Ectodermal cell (in vitro differentiated cells): ENCODE results near the gene SPAG9.
"Not testable (repeated sequence)": the region's sequence is repeated elsewhere in the genome, so short reads cannot be mapped to it uniquely, and the experiment has no call there.

Experiments
- H3K27ac ChIP-seq: 2 replicates; pipeline ENCODE4 v1.7.0; 2013; ENCODE audit warnings: mild to moderate bottlenecking, low read depth, low read length; ENCODE audit not compliant: insufficient read depth, poor library complexity, severe bottlenecking
- H3K27me3 ChIP-seq: 2 replicates; pipeline ENCODE4 v1.7.0; 2013; ENCODE audit warnings: mild to moderate bottlenecking, low read length; ENCODE audit not compliant: insufficient read depth, control insufficient read depth, poor library complexity, severe bottlenecking
- H3K36me3 ChIP-seq: one replicate; pipeline ENCODE4 v1.7.0; 2013; ENCODE audit warnings: low read length; ENCODE audit not compliant: control insufficient read depth, insufficient read depth
- H3K4me1 ChIP-seq: one replicate; pipeline ENCODE4 v1.7.0; 2013; ENCODE audit warnings: low read length; ENCODE audit not compliant: control insufficient read depth, insufficient read depth
- H3K4me3 ChIP-seq: 2 replicates; pipeline ENCODE4 v1.7.0; 2013; ENCODE audit warnings: low read depth, low read length, control low read depth; ENCODE audit not compliant: insufficient read depth
- H3K9me3 ChIP-seq: 2 replicates; pipeline ENCODE4 v1.7.0; 2013; ENCODE audit warnings: mild to moderate bottlenecking, low read length, moderate library complexity; ENCODE audit not compliant: control insufficient read depth
- WGBS, 2 experiments: methylation state at CpG; one replicate each; pipeline ENCODE4 v1.1.7; 2013; ENCODE audit warnings: missing lambda C conversion rate in 2 of 2; 5-methylcytosine and 5-hydroxymethylcytosine counted together

Gene SPAG9

DNA sequence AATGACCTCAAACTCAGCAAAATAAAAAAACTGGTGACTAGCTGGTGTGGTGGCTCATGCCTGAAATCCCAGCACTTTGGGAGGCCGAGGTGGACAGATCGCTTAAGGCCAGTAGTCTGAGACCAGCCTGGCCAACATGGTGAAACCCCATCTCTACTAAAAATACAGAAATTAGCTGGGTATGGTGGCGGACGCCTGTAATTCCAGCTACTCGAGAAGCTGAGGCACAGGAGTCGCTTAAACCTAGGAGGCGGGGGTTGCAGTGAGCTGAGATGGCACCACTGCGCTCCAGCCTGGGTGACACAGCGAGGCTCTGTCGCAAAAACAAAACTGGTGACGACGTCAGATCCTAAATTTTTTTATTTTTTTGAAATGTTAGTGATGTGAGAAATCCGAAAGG lies 172.0 kb downstream of the SPAG9 start:
- Histone ChIP-seq H3K4me3 (no peak overlapping the region), H3K36me3 (no peaks in the 10 kb centered on the region), H3K9me3 (no peaks in the 10 kb centered on the region), H3K27ac (no peak overlapping the region), H3K4me1 (peaks cover 13% of the 10 kb centered on the region), H3K27me3 (peaks cover 16% of the 10 kb centered on the region)
- WGBS, 2 experiments = 91% methylated on average over 13 of the region's 13 CpGs

DNA sequence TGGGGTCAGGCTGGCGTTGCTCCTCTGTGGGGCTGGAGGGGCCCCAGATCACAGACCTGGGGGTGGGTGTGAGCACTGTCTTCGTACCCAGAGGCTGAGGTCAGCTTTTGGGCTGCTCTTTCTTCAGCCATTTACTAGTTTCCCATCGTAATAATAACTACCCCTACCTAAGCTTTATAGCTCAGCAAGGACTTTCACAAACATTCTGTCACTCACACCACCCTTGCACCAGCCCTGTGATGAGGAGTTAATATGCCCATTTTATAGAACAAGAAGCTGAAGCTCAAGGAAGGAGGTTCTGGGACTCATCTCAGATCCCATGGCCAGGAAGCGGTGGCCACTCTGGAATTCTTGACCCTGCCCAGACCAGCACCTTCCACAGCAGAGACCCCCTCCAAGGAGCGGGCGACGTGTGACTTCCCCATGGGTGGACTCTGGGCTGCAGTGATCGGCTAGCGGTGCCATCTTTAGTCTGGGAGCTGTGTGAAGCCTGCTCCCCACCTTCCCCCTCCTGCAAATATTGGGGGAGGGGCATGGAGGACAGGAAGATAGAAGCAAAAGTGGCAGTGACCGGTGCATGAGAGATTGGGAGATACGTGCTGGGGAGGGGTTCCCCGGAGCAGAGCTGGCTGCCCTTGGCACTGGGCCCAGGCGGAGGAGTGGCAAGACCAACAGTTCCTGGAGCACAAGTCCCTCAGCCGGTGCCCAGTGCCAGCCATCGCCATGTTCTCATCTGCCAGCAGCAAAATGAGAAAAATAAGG lies 172.7 kb downstream of the SPAG9 start:
- H3K9me3 ChIP-seq = no peaks in the 10 kb centered on the region
- peaks cover 11% of the 10 kb centered on the region for H3K4me1 ChIP-seq
- H3K4me3 ChIP-seq = no peak overlapping the region
- H3K27ac ChIP-seq = no peak overlapping the region
- H3K27me3 ChIP-seq = peaks cover 24% of the 10 kb centered on the region
- H3K36me3 ChIP-seq = no peaks in the 10 kb centered on the region
- 94 to 95% methylated on average over 15 of the region's 15 CpGs for WGBS, 2 experiments

DNA sequence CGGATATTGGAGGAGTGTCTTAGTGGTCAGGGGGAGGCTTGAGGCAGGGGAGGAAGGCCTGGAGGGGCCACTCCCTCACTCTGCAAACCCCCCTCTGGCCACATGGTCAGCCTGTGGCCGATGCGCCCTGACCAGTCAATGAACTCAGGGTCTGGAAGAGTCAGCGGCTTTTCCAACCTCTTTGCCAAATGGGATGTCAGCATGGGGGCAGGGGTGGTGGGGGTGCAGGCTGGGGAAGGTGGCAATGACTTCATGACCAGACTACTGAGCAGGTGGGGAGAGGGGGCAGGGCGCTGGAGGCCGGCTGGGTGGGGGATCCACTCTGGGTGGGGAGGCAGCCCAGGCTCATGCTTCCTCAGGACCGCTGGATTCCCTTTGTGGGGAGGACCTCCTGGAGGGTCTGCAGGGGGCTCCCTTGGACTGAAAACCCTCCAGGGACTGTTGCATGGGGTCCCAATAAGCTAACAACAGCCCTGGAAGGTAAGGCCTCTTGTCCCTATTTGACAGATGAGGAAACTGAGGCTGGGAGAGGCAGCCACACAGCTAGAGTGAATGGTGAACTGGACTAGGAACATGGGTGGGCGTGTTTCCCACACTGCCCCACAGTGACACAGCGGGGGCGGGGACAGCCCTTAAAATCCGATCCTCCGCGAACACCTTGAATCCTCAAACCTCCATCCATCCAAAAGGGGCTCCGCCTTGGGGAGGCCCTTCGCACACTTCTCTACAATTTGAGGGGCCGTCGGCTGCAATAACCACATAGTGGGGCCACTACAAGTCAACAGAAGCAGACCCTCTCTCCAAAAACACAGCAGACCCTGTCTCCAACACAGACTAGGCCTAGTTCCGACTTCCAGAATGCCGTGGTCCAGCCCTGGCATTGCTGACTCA lies 173.5 kb downstream of the SPAG9 start:
- H3K4me3 ChIP-seq = no peak overlapping the region
- peaks cover 27% of the 10 kb centered on the region for H3K27me3 ChIP-seq
- WGBS, 2 experiments = 90 to 91% methylated on average over 19 of the region's 19 CpGs
- peaks cover 11% of the 10 kb centered on the region for H3K4me1 ChIP-seq
- H3K9me3 ChIP-seq = no peaks in the 10 kb centered on the region
- no peak overlapping the region for H3K27ac ChIP-seq
- H3K36me3 ChIP-seq = no peaks in the 10 kb centered on the region

DNA sequence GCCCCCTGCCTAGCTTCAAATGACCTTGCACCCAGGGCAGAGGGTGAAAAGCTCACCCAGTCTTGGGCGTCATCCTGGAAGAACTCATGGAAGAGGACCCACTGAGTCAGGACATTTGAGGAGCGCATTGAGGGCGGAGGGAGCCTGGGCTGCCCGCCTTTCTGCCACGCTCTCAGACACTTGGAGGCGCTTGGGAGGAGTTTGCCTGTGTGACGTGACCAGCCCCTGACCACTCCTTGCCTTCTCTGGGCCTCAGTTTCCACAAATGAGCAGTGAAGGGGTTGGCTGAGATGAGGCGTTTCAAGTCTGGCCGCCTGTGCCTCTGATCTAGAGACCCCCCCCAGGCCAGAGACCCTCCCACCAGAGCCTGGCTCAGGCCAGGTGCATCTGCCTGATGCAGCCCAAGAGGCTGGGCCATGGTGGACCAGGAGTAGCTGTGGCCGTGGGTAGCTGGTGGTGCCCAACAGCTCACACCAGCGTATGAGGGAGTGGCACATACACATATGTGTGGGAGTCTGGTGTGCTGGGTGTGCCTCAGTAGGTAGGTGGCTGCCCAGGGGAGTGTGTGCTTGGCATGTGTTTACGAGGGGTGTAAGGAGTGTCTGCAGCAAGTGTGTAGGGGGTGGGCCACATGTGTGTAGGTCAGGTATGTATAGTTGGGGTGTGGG lies 174.3 kb downstream of the SPAG9 start:
- WGBS, 2 experiments = 94 to 96% methylated on average over 12 of the region's 12 CpGs
- peaks cover 27% of the 10 kb centered on the region for H3K27me3 ChIP-seq
- H3K9me3 ChIP-seq = no peaks in the 10 kb centered on the region
- H3K4me3 ChIP-seq = no peak overlapping the region
- no peak overlapping the region for H3K27ac ChIP-seq
- peaks cover 11% of the 10 kb centered on the region for H3K4me1 ChIP-seq
- H3K36me3 ChIP-seq = no peaks in the 10 kb centered on the region

DNA sequence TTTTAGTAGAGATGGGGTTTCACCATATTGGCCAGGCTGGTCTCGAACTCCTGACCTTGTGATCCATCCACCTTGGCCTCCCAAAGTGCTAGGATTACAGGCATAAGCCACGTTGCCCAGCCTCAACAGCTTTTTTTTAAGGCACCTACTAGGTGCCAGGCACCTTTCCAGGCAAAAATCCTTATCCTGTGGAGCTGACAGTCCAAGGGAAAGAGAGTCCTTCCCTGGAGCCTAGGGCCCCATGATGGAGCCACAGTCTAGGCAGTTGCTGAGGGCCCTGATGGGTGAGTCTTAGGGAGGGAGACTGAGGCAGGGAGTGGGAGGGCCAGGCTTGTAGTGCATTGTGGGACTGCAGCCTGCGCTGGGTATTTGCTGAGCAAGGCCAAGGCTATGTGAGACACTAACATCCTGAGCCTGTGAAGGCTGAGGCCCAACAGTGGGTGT lies 174.9 kb downstream of the SPAG9 start:
- WGBS, 2 experiments = 87 to 93% methylated on average over 3 of the region's 3 CpGs
- Histone ChIP-seq H3K4me3 (no peak overlapping the region), H3K27ac (no peak overlapping the region), H3K27me3 (peaks cover 27% of the 10 kb centered on the region), H3K4me1 (peaks cover 11% of the 10 kb centered on the region), H3K36me3 (no peaks in the 10 kb centered on the region), H3K9me3 (no peaks in the 10 kb centered on the region)

DNA sequence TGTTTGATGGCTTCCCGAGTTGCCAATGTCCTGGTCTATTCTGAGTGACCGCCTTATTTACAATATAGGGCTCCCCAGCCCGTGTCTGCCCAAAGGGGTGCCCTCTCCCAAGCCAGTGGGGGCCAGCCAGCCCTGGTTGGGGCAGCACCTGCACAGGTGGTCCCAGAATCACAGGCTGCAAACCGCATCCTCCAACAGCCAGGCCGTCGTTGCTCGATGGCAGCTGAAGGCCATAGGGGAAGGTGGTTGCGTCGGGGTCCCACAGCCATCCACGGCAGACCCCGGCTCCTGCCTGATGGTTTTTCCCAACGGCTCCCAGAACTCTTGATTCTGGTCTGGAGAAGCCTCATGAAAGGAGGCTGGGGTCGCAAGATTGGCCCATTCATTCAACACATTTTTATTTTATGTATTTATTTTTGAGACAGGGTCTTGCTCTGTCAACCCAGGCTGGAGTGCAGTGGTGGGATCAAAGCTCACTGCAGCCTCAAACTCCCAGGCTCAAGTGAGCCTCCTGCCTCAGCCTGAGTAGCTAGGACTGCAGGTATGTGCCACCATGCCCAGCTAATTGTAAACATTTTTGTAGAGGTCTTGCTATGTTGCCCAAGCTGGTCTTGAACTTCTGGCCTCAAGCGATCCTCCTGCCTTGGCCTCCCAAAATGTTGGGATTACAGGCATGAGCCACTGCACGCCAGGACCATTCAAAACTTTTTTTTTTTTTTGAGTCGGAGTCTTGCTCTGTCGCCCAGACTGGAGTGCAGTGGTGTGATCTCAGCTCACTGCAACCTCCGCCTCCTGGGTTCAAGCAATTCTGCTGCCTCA lies 175.6 kb downstream of the SPAG9 start:
- Histone ChIP-seq H3K27ac (no peak overlapping the region), H3K4me1 (peaks cover 11% of the 10 kb centered on the region), H3K9me3 (no peaks in the 10 kb centered on the region), H3K4me3 (peak overlapping the region; percentile 25), H3K27me3 (peaks cover 27% of the 10 kb centered on the region), H3K36me3 (no peaks in the 10 kb centered on the region)
- 64% methylated on average over 18 of the region's 18 CpGs for WGBS, 2 experiments

DNA sequence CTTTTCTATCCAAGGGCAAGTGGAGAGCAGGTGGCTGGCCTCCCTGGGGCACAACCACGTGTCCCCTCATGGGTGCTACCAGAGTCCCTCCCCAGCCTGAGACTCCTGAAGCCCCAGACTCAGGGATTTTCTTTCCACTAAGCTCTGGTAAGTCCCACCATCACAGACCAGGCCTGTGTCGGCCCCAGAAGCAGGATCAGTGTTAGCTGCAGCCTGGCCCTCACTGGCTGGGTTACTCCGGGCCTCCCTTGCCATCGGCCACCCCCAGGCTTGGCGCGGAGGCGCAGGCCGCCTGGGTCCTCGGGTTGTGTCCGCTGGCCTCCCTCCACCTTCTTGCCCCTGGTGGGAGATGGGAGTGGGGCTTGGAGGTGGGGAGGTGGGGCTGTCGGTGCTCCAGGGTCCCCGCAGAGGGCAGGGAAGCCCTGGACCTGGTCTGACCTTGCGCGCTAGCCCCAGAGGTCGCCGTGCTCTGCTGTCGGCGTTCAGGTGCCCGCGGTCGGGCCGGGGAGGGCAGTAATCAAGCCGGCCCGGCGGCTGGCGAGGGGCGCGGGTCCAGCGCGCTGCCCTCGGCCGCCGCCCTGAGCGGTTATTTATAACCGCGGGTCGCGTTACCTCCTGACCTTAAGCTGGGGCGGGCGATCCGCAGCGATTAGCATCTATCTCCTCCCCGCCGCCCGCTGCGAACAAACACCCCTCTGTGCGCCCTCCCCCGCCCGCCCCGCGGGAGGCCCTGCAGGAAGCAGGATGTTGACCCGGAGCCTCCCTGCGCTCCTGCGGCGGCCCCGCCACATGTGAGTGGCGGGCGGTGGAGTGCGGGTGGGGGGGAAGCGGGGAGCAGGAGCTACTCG lies 176.4 kb downstream of the SPAG9 start:
- peak overlapping the region; percentile 25 for H3K4me3 ChIP-seq
- no peak overlapping the region for H3K27ac ChIP-seq
- H3K9me3 ChIP-seq = no peaks in the 10 kb centered on the region
- WGBS, 2 experiments = 6% methylated on average over 61 of the region's 61 CpGs
- H3K27me3 ChIP-seq = peaks cover 27% of the 10 kb centered on the region
- peaks cover 2% of the 10 kb centered on the region for H3K4me1 ChIP-seq
- no peaks in the 10 kb centered on the region for H3K36me3 ChIP-seq

DNA sequence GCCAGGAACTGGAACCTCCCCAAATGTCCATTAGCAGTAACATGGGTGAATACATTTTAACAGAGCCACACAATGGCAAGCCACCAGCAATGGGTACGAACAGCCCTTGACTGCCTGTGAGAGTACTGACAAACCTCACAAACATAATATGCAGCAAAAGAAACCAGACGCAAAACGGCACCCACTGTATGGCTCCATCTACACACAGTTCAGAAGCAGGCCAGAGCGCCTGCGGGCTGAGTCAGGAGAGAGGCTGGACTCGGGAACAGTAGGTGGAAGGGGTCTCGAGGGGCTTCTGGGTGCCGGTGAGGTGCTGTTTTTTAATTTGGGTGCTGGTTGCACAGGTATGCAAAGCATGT lies 177.1 kb downstream of the SPAG9 start:
- Histone ChIP-seq H3K4me3 (no peak overlapping the region), H3K27ac (no peak overlapping the region), H3K36me3 (no peaks in the 10 kb centered on the region), H3K9me3 (no peaks in the 10 kb centered on the region), H3K4me1 (no peaks in the 10 kb centered on the region), H3K27me3 (peaks cover 27% of the 10 kb centered on the region)
- WGBS, 2 experiments = 90 to 91% methylated on average over 8 of the region's 8 CpGs

DNA sequence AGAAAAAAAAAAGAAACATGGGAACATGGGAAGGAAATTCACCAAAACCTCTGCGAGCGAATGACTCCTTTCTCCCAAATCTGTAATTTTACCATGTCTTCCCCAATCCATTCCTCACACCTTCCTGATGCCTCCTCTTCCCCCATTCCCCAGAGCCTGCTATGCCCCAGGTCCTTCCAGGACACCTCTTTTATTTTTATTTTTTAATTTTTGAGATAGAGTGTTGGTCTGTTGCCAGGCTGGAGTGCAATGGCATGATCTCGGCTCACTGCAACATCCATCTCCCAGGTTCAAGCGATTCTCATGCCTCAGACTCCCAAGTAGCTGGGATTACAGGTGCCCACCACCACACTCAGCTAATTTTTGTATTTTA lies 179.0 kb downstream of the SPAG9 start:
- H3K27me3 ChIP-seq = peaks cover 27% of the 10 kb centered on the region
- H3K36me3 ChIP-seq, H3K27ac ChIP-seq, H3K4me1 ChIP-seq, H3K9me3 ChIP-seq, H3K4me3 ChIP-seq: not testable (repeated sequence)
- WGBS, 2 experiments = 85 to 95% methylated on average over 4 of the region's 4 CpGs
